Measurements from ENCODE around the gene AMN. TPM values are rescaled to one million over a fixed set of nuclear protein-coding genes. Genes with fewer than 3 reads are reported as not detected.
"Not testable (repeated sequence)": the region's sequence is repeated elsewhere in the genome, so short reads cannot be mapped to it uniquely, and the experiment has no call there.

The AMN gene
- 10 to 100 TPM in 1 of 3 donors, 1 to 10 TPM in 2; 1.5 to 12.3 (median 2.0) TPM for polyA plus RNA-seq

- 8 to 11% (median 10%) methylated on average over 42 to 56 of the region's 56 CpGs for WGBS, 3 donors
- H3K27ac ChIP-seq (ENCODE audit: low read depth, low read length) = no peak within 1 kb of the TSS
These were observed at the start of gene AMN for GRCh38 chr14:102922490-102923200. AMN (plus strand) TSS chr14:102922663; CDS start chr14:102922689, 26 bp downstream.

DNA sequence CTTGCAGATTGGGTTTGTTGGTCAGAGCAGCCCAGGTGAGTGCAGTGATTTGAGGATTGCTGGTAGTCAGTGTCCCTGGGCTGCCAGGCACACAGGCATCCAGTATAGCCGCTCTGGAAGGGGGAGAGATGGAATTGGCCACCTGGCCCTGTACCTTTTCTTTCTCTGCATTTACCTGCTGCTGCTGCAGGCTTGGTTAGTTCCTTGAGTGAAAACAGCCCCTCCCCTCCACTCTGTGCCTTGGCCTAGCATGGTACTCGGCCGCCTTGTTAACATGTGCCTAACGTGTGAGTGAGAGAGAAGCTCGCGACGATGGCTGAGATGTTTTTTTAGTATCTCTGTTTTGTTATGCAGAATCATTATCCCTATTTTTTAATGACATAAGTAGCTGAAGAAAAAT lies 49.3 kb upstream of the AMN start:
- H3K27ac ChIP-seq (ENCODE audit: low read depth, low read length) = no peak overlapping the region
- WGBS, 3 donors = 55 to 97% (median 92%) methylated on average over 7 of the region's 7 CpGs

DNA sequence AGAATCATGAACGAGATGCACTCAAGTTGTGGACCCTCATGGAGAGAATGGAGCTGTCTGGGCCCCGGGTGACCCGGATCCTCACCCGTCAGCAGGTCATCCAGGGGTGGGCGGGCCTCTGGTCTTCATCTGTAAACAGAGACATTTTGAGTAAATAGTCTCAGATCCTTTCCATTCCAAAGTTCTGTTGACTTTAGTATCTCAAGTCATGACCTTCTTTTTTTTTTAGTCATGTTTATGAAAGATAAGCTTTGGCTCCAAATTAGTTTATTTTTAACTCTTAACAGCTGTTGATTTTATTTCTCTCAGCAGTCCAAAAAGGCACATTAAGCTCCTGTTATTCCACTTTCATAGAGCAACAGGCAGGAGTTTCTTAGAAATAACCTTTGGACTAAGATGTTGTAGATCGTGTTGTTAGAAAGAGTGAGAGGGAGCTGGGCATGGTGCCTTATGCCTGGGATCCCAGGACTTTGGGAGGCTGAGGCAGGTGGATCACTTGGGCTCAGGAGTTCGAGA lies 48.9 kb upstream of the AMN start:
- WGBS, 3 donors = 37 to 85% (median 81%) methylated on average over 7 of the region's 7 CpGs
- H3K27ac ChIP-seq (ENCODE audit: low read depth, low read length) = no peak overlapping the region

GRCh38 chr14:102875652-102876051 lies 46.8 kb upstream of the AMN start:
- 84 to 90% (median 87%) methylated on average over 2 of the region's 2 CpGs for WGBS, 3 donors
- no peak overlapping the region for H3K27ac ChIP-seq (ENCODE audit: low read depth, low read length)

DNA sequence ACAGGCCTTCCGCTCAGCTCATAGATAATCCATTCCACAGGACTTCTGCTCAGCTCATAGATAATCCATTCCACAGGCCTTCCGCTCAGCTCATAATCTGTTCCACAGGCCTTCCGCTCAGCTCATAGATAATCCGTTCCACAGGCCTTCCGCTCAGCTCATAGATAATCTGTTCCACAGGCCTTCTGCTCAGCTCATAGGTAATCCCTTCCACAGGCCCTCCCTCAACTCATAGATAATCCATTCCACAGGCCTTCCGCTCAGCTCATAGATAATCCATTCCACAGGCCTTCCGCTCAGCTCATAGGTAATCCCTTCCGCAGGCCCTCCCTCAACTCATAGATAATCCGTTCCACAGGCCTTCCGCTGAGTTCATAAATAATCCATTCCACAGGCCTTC lies 45.0 kb upstream of the AMN start:
- WGBS, 3 donors = 99% methylated on average over 10 of the region's 10 CpGs
- not testable (repeated sequence) for H3K27ac ChIP-seq (ENCODE audit: low read depth, low read length)

- H3K27ac ChIP-seq (ENCODE audit: low read depth, low read length) = no peak overlapping the region
- WGBS, 3 donors = 80 to 92% (median 87%) methylated on average over 6 of the region's 6 CpGs
These were observed 44.1 kb upstream of the AMN start for GRCh38 chr14:102878174-102878969.

GRCh38 chr14:102878970-102879460 lies 43.4 kb upstream of the AMN start:
- 96% methylated on average over 6 of the region's 6 CpGs for WGBS, 3 donors

GRCh38 chr14:102882226-102882906 lies 40.1 kb upstream of the AMN start:
- H3K27ac ChIP-seq (ENCODE audit: low read depth, low read length) = no peak overlapping the region
- 62 to 87% (median 87%) methylated on average over 5 of the region's 5 CpGs for WGBS, 3 donors

More at GRCh38 chr14:102878970-102879460, 43.4 kb upstream of the AMN start:
- H3K27ac ChIP-seq (ENCODE audit: low read depth, low read length) = no peak overlapping the region

GRCh38 chr14:102883089-102883541 lies 39.3 kb upstream of the AMN start:
- no peak overlapping the region for H3K27ac ChIP-seq (ENCODE audit: low read depth, low read length)
- WGBS, 3 donors = 88 to 95% (median 94%) methylated on average over 5 of the region's 5 CpGs

DNA sequence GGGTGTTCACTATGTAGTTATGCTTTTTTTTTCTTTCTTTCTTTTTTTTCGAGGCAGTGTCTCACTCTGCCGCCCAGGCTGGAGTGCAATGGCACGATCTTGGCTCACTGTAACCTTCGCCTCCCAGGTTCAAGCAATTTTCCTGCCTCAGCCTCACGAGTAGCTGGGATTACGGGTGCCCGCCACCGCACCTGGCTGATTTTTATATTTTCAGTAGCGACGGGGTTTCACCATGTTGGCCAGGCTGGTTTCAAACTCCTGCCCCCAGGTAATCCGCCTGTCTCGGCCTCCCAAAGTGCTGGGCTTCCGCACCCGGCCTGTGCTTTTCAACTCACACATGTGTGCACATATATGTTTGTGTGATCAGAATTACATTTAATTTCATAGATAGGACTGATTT lies 38.9 kb upstream of the AMN start:
- WGBS, 3 donors = 96 to 97% (median 96%) methylated on average over 14 of the region's 14 CpGs
- no peak overlapping the region for H3K27ac ChIP-seq (ENCODE audit: low read depth, low read length)

DNA sequence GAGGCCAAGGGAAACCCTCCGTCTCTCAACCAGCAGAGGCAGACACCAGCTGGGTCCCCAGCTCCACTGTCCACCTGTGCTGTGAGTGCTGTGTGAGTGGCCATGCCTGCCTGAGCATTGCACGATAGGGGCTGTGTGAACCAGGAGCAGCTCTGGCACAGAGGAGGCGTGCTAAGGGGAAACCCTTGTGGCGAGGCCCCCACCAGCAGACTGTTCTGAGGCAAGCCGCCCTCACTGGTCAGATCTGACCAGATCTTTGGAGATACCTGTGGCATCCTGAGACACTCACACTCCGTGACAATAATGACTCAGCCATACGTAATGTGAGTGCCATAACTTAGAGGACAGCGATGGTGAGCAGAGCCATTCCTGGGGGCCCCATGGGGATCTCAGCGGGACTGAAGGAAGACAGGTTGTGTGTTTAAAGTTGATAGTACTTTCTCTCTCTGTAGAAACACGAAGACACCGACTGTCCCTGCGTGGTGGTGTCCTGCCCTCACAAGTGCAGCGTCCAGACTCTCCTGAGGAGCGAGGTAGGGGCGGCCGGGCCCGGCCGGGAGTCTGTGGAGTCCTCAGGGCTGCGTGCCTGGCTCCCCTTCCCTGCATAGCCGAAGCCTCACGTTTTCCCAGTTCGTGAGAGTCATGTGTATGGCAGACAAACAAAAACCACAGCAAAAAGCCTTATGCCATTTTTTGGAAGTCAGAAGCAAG lies 36.6 kb upstream of the AMN start:
- no peak overlapping the region for H3K27ac ChIP-seq (ENCODE audit: low read depth, low read length)
- WGBS, 3 donors = 95 to 96% (median 95%) methylated on average over 22 of the region's 22 CpGs

- 65 to 89% (median 81%) methylated on average over 1 of the region's 1 CpG for WGBS, 3 donors
- H3K27ac ChIP-seq (ENCODE audit: low read depth, low read length) = no peak overlapping the region
These were observed 33.7 kb upstream of the AMN start for GRCh38 chr14:102888748-102889147.

DNA sequence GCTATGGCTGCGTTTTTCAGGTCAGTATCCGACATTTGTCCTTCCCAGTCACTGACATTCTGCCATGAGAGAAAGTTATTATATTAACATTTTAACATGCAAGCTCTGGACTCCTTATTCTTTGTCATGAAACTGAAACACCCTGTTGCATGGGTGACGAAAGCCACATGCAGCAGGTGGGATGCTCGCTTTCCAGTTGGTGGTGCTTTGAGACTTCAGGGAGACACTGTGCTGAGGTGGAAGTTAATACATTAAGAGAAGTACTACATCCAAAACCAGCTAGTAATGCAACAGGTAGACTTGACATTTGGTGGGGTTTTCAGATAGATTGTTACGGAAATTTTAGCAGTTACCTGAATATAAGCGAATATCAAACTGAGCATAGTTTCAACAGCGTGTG lies 32.8 kb upstream of the AMN start:
- 95 to 98% (median 97%) methylated on average over 7 of the region's 7 CpGs for WGBS, 3 donors
- no peak overlapping the region for H3K27ac ChIP-seq (ENCODE audit: low read depth, low read length)

DNA sequence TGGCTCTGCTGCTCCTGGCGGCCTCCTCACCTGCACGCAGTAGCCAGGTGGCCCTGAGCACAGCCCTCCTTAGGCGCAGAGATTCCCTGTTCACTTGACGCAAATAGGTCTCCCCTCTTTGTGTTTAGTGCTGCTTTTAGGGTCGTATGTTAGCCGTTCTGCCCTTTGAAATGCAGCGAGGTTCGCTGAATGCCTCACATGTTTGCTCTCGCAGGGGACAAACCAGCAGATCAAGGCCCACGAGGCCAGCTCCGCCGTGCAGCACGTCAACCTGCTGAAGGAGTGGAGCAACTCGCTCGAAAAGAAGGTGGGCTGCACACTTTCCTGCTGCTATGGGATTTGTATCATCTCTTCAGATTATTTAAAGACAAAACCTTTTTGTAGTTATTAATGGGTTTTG lies 31.4 kb upstream of the AMN start:
- WGBS, 3 donors = 78 to 93% (median 93%) methylated on average over 15 of the region's 15 CpGs

DNA sequence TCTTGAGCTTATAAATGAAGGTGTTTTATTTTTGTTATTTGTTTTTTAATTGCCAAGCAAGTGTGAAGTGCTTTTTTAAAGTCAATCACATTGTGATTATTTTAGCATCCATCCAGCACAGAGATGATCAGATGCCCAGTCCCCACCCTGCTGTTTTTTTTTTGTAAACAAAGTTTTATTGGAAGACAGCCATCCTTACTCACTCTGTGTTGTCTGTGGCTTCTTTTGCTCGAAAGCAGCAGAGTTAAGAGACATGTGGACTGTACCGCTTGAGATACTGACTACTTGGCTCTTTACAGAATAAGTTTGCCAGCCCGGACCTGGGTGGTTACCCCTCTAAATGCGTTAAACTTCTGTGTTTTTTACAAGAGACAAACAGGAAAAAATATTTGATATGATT lies 30.9 kb upstream of the AMN start:
- WGBS, 3 donors = 69 to 80% (median 73%) methylated on average over 4 of the region's 4 CpGs
- H3K27ac ChIP-seq (ENCODE audit: low read depth, low read length) = no peak overlapping the region

More for the DNA sequence above, 31.4 kb upstream of the AMN start:
- no peak overlapping the region for H3K27ac ChIP-seq (ENCODE audit: low read depth, low read length)

DNA sequence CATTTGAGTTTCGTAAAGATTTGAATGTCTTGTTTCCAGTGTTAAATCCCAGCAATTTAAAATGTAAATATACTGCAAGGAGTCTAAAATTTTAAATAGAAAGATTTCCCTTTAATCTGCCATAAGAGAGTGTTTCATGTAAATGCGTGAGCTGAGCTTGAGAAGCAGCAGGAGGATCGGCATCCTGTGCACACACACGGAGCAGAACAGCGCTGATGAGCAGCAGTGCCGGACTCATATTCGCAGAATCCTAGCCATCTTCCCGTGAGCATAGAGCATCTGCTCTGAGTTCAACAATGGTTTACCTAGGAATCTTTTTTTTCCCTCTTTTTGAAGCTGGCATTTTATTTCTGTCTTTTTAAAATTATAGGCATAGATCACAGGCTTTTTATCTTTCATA lies 29.8 kb upstream of the AMN start:
- 95 to 98% (median 97%) methylated on average over 8 of the region's 8 CpGs for WGBS, 3 donors
- H3K27ac ChIP-seq (ENCODE audit: low read depth, low read length) = no peak overlapping the region

DNA sequence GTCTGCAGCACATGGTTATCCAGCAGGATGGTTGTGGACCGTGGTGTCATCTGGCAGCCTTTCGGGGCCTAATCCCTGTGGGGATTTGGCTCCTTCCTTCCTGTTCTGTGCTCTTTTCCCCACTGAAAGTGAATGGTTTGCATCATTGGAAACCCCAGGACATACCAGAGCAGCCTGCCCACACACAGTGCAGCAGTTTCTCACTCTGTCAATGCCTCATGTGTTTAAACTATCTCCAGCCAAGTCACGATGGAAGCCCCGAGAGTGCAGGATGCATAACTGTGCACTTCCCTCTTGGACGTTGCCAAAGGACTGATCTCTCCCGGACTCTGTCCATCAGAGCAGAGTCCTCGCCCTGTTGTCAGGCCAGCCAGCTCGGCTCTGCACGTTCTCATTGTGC lies 29.0 kb upstream of the AMN start:
- WGBS, 3 donors = 48 to 80% (median 49%) methylated on average over 9 of the region's 9 CpGs
- H3K27ac ChIP-seq (ENCODE audit: low read depth, low read length) = no peak overlapping the region

- not testable (repeated sequence) for H3K27ac ChIP-seq (ENCODE audit: low read depth, low read length)
These were observed 25.7 kb upstream of the AMN start for GRCh38 chr14:102896735-102897134.
